Activated CD8-positive, alpha-beta T cell treated with anti-CD3 and anti-CD28 coated beads for 36 hours (primary cell): ENCODE results near the gene HERC5. TPM values are rescaled to one million over a fixed set of nuclear protein-coding genes. Genes with fewer than 3 reads are reported as not detected.

ENCODE experiments used
- ATAC-seq: fragments of 200-7000 bp; cut with Tn5 transposase; one replicate; pipeline ENCODE4 v1.10.0; 2021; ENCODE audit warnings: mild to moderate bottlenecking, moderate library complexity
- CTCF ChIA-PET: fragments of 350-600 bp; sonication (Branson Sonifier 250); formaldehyde crosslinking; loops from one replicate; lab custom pipeline; 2021; ENCODE audit warnings: antibody characterized with exemption; lab: Charles Lee
- POLR2A ChIA-PET: fragments of 350-600 bp; sonication (Branson Sonifier 250); formaldehyde crosslinking; loops from one replicate; lab custom pipeline; 2021; ENCODE audit warnings: antibody characterized with exemption; lab: Charles Lee
- DNase-seq: peaks from one replicate; pipeline ENCODE4 v3.0.0-alpha.2; 2020
- H3K27ac Mint-ChIP-seq: one replicate; pipeline ENCODE4 v1.8.0; 2021; ENCODE audit warnings: mild to moderate bottlenecking, mixed read lengths
- H3K27me3 Mint-ChIP-seq: one replicate; pipeline ENCODE4 v1.8.0; 2021; ENCODE audit warnings: mixed read lengths
- H3K36me3 Mint-ChIP-seq: one replicate; pipeline ENCODE4 v1.8.0; 2021; ENCODE audit warnings: low read depth, mixed read lengths
- H3K4me1 Mint-ChIP-seq: one replicate; pipeline ENCODE4 v1.8.0; 2021; ENCODE audit warnings: low read depth, mixed read lengths
- H3K4me3 Mint-ChIP-seq: one replicate; pipeline ENCODE4 v1.8.0; 2021; ENCODE audit warnings: mild to moderate bottlenecking, moderate library complexity, mixed read lengths
- H3K9me3 Mint-ChIP-seq: one replicate; pipeline ENCODE4 v1.8.0; 2021; ENCODE audit warnings: mixed read lengths
- intact Hi-C: fragments of 100-400 bp; cut with micrococcal nuclease; formaldehyde crosslinking; loops from one replicate; pipeline ENCODE4 v1.10.0; 2022
- total RNA-seq, 2 experiments: library from RNA; stranded (reverse); gene quantifications; one replicate each; pipeline ENCODE4 v1.2.3, GENCODE V29; 2021
- TF ChIP-seq, protein P1 (sequence below): fragments of 200-600 bp; IDR thresholded peaks from one replicate; pipeline ENCODE4 v1.8.0; 2022; ENCODE audit warnings: antibody characterized with exemption, mild to moderate bottlenecking

Gene HERC5
- total RNA-seq, 2 experiments from 2014 or later = 10.2 to 10.5 TPM

DNA sequence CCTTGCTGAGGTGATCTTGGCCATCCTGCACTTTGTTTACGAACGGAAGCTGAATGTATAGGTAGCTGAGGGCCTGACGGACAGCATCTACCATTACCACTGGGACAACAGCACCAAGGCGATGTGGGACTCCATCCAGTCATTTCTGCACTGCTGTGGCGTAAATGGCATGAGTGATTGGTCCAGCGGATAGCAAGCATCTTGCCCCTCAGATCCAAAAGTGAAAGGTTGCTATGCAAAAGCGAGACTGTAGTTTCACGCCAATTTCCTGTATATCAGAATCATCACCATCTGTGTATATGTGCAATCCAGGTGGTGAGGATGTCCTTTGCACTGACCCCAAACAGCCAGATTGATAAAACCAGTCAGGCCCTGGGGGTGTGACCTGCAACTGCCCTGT is 70.9 kb downstream of the HERC5 start:
- Mint-ChIP-seq H3K27me3 (no peaks in the 10 kb centered on the region), H3K27ac (no peak overlapping the region), H3K4me1 (peaks cover 17% of the 10 kb centered on the region), H3K36me3 (no peaks in the 10 kb centered on the region), H3K4me3 (no peak overlapping the region), H3K9me3 (no peaks in the 10 kb centered on the region)
- POLR2A ChIA-PET = no interaction called here
- no peak for DNase-seq
- intact Hi-C loops = loop anchor here (5.0 to 10.0 kb wide), 2 partner anchors 267 to 495 kb away; no protein-coding TSS in a partner anchor
- TF ChIP-seq, protein P1, sequence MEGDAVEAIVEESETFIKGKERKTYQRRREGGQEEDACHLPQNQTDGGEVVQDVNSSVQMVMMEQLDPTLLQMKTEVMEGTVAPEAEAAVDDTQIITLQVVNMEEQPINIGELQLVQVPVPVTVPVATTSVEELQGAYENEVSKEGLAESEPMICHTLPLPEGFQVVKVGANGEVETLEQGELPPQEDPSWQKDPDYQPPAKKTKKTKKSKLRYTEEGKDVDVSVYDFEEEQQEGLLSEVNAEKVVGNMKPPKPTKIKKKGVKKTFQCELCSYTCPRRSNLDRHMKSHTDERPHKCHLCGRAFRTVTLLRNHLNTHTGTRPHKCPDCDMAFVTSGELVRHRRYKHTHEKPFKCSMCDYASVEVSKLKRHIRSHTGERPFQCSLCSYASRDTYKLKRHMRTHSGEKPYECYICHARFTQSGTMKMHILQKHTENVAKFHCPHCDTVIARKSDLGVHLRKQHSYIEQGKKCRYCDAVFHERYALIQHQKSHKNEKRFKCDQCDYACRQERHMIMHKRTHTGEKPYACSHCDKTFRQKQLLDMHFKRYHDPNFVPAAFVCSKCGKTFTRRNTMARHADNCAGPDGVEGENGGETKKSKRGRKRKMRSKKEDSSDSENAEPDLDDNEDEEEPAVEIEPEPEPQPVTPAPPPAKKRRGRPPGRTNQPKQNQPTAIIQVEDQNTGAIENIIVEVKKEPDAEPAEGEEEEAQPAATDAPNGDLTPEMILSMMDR = no peak
- CTCF ChIA-PET = interaction anchor here (0.9 to 6.9 kb wide), 6 partner anchors 9 to 496 kb away, joined by 3 to 58 read pairs (median 8); no protein-coding TSS in a partner anchor
- no peak for ATAC-seq

DNA sequence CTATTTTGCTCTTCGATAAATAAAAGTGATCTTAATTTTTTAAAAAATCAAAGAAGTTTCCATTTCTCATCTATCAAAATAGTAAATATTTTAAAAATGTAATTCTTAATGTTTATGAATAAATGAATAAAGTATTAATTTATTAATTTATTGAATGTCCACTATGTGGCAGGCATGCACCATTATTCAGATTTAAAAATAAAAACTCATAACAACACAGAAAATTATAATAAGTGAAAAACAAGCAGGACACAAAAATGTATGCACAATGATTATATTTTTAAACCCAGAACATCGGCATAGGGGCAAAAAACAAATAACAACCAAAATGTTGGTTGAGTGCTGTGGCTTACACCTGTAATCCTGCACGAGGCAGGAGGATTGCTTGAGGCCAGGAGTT is 71.9 kb downstream of the HERC5 start:
- ChIA-PET POLR2A (no interaction called here), CTCF (interaction anchor here (0.7 to 6.9 kb wide), 6 partner anchors 8 to 130 kb away, joined by 3 to 58 read pairs (median 6); no protein-coding TSS in a partner anchor)
- Mint-ChIP-seq H3K36me3 (no peaks in the 10 kb centered on the region), H3K4me1 (peaks cover 17% of the 10 kb centered on the region), H3K27ac (no peak overlapping the region), H3K4me3 (no peak overlapping the region), H3K27me3 (no peaks in the 10 kb centered on the region), H3K9me3 (no peaks in the 10 kb centered on the region)
- intact Hi-C loops = loop anchor here (5.0 to 10.0 kb wide), 2 partner anchors 266 to 493 kb away; no protein-coding TSS in a partner anchor
- TF ChIP-seq, protein P1 = peak; percentile 40
- ATAC-seq = no peak
- no peak for DNase-seq

DNA sequence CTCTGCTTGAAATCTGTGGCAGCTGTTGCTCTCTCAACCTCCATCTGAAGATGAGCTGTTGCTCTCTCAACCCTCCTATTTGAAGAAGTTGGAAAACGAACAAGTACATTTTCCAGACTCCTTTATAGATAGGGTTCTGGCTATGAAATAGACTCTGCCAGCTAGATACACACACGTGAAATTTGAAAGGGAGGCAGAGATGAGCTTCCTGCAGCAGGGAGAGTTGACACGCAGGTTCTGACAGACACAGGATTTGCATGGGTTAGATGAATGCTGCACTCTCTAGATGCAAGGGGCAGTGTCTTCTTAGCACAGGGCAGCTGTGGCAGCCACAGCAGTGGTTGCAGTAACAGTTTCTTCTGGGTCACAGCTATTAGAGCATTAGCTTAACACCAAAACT is 74.6 kb downstream of the HERC5 start:
- intact Hi-C loops = no loop called here
- ATAC-seq (no peak), DNase-seq (no peak)
- no peak overlapping the region for H3K27ac Mint-ChIP-seq
- H3K27me3 Mint-ChIP-seq = no peaks in the 10 kb centered on the region
- no peaks in the 10 kb centered on the region for H3K9me3 Mint-ChIP-seq
- POLR2A ChIA-PET = no interaction called here
- H3K4me1 Mint-ChIP-seq = peaks cover 10% of the 10 kb centered on the region
- H3K36me3 Mint-ChIP-seq = no peaks in the 10 kb centered on the region
- TF ChIP-seq, protein P1 = no peak
- no peak overlapping the region for H3K4me3 Mint-ChIP-seq
- CTCF ChIA-PET = interaction anchor here (0.8 to 3.1 kb wide), 7 partner anchors 9 to 492 kb away, joined by 3 to 21 read pairs (median 3); no protein-coding TSS in a partner anchor

DNA sequence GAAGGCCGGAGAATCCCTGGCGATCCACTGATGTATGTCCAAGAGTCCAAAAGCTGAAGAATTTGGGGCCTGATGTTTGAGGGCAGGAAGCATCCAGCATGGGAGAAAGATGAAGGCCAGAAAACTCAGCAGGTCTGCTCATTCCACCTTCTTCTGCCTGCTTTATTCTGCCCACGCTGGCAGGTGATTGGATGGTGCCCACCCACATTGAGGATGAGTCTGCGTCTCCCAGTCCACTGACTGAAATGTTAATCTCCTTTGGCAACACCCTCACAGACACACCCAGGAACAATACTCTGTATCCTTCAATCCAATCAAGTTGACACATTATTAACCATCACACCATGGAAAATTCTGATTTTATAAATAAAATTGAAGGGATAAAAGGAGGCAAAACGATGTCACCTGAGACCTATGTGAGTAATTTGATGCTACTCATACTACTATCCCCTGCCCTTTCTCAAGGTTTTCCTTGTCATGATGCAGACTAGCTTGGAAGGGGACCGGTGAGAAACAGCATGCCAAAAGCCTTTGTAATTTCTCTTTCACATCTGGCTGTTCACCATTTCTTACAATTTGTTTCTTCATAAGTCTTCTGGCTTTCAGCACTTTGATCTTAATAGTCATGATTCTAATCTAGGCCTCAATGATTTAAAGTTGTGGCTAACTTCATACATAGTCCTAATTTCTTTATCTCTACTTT is 76.3 kb downstream of the HERC5 start:
- TF ChIP-seq, protein P1 = no peak
- intact Hi-C loops = no loop called here
- Mint-ChIP-seq H3K4me3 (no peak overlapping the region), H3K27ac (no peak overlapping the region), H3K4me1 (peaks cover 8% of the 10 kb centered on the region), H3K36me3 (no peaks in the 10 kb centered on the region), H3K27me3 (no peaks in the 10 kb centered on the region), H3K9me3 (no peaks in the 10 kb centered on the region)
- no peak for DNase-seq
- ChIA-PET POLR2A (no interaction called here), CTCF (interaction anchor here (2.0 to 2.9 kb wide), 2 partner anchors 18 to 126 kb away, joined by 9 to 11 read pairs; no protein-coding TSS in a partner anchor)
- no peak for ATAC-seq
